GM21576 (cell line): Measurements from ENCODE around the gene ARHGAP9.

Experiments
- ATAC-seq: cut with Tn5 transposase; IDR thresholded peaks from one replicate; pipeline ENCODE4 v1.9.1; 2021; ENCODE audit warnings: mild to moderate bottlenecking, moderate library complexity; ENCODE audit not compliant: unreplicated experiment

Gene ARHGAP9

GRCh38 chr12:57479376-57480115, at the start of gene ARHGAP9:
TSS of gene ARHGAP9 (minus strand) at chr12:57479866. CDS start at chr12:57479406, 460 bp downstream.
- no peak for ATAC-seq

GRCh38 chr12:57528831-57529555, 49.3 kb upstream of the ARHGAP9 start:
- ATAC-seq: no peak

- no peak for ATAC-seq
Observed at GRCh38 chr12:57528176-57528575, 48.5 kb upstream of the ARHGAP9 start.

- no peak for ATAC-seq
Observed at GRCh38 chr12:57527184-57527583, 47.5 kb upstream of the ARHGAP9 start.

GRCh38 chr12:57526477-57527126, 46.9 kb upstream of the ARHGAP9 start:
- no peak for ATAC-seq

- no peak for ATAC-seq
Observed at GRCh38 chr12:57525615-57526383, 46.1 kb upstream of the ARHGAP9 start.

GRCh38 chr12:57524814-57525614, 45.3 kb upstream of the ARHGAP9 start:
- no peak for ATAC-seq

GRCh38 chr12:57523706-57524614, 44.3 kb upstream of the ARHGAP9 start:
- no peak for ATAC-seq

- no peak for ATAC-seq
Observed at GRCh38 chr12:57522887-57523705, 43.4 kb upstream of the ARHGAP9 start.

- peak; percentile 43 for ATAC-seq
Observed at GRCh38 chr12:57522011-57522886, 42.6 kb upstream of the ARHGAP9 start, which contains the start of gene MBD6. TSS of gene MBD6 (plus strand) at chr12:57522824. CDS start at chr12:57524304, 1,480 bp downstream.

- no peak for ATAC-seq
Observed at GRCh38 chr12:57521525-57522010, 41.9 kb upstream of the ARHGAP9 start.

GRCh38 chr12:57520053-57520818, 40.6 kb upstream of the ARHGAP9 start, which contains the start of gene DDIT3:
TSS of gene DDIT3 (minus strand) at chr12:57520514. CDS start at chr12:57517406, 3,108 bp downstream.
- peak; percentile 62 for ATAC-seq

GRCh38 chr12:57519796-57520052, 40.1 kb upstream of the ARHGAP9 start:
- ATAC-seq: peak; percentile 0

- no peak for ATAC-seq
Observed at GRCh38 chr12:57518920-57519795, 39.5 kb upstream of the ARHGAP9 start.

- ATAC-seq: no peak
Observed at GRCh38 chr12:57518176-57518919, 38.7 kb upstream of the ARHGAP9 start.
